Fibroblast of skin of left biceps (primary cell): ENCODE results near the gene DDHD1.
"Not testable (repeated sequence)": the region's sequence is repeated elsewhere in the genome, so short reads cannot be mapped to it uniquely, and the experiment has no call there.

ENCODE experiments used
- DNase-seq, 2 experiments: peaks; one replicate each; pipeline ENCODE4 v3.0.0-alpha.2; 2013; ENCODE audit warnings: low read depth in 2 of 2

Gene DDHD1

DNA sequence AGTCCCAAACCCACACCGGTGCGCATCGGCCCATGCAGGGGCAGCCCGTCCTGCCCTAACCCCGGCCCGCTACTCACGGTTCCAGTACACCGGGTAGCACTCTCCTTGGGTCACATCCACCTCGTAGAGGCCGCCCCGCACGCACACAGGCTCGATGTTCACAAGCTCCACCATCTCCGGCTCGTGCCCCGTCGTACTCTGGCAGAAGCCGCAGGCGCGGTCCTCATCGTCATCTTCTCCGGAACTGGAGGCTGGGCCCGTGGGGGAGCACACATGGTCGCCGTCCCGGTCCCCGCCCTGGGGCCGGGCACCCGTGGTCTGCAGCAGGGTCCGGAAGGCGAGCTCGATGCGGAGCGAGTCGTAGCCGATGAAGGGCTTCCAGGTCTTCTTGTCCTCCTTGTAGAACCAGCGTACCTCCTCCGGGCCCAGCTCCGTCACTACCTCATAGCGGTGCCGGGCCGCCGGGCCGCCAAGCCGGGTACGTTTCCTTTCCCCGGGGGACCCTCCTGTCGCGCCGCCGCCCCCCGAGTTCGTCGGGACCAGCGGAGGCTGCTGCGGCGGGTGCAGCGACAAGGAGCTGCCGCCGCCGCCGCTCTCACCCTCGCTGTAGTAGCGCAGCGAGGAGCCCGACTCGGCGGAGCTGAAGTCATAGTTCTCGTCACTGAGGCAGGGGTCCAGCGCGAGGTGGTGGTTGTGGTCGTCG is 788 bp downstream of the DDHD1 start:
- no peak for DNase-seq

DNA sequence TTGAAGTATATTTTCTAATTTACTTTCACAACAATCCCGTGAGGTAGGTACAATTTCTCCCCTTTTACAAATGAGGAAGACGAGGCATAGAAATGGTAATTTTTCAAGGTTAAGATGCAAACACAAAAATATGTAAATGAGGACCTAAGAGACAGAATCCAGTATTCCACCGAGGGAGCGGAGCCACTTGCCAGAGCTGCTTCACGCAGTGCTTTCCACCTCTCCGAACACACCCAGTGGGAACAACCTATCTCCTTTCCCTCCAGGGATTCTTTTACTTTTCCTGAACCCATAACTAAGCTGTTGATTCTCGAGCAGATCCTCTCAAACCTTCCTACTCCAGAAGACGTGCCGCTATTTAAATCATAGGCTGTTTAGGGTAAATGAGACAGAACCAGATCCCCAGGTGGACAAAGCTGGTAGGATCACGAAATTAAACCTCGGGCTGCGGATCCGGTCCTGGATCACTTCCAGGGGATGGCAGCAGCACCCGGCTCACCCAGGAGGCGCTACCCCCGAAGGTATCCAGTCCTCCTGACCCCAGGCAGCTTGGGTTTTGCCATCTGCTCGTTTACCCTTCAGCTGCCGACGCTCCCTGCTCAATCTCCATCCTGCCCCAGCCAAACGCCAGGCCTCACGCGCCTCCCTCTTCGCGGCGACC is 1.5 kb downstream of the DDHD1 start:
- DNase-seq = no peak

DNA sequence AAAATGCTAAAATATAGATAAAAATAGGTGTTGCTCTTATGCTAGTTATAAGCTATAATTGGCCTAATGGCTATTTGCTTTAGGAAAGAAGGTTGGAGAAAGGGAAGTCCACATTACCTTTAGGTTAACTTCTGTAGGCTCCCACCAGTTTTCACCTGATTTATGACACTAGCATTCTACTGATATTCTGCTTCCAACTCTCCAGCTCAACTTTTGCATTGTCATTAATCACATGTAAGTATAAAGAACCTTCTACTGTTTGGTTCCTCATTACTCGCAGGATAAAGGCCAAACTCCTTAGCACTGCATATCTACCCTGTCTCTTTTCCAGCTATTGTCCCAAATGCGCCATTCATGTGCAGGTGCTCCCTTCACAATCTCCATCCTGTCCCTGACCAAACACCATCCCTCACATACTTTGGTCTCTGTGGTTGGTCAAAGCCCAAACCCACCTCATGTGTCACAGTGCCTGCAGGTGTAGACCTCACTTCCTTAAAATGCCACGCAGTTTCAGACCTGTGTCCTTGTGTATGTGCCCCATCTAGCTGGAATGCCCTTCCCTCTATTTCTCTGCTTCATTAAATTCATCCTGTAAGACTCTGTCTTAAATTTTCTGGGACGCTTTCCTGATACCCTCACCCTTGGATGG is 3.3 kb downstream of the DDHD1 start:
- no peak for DNase-seq

DNA sequence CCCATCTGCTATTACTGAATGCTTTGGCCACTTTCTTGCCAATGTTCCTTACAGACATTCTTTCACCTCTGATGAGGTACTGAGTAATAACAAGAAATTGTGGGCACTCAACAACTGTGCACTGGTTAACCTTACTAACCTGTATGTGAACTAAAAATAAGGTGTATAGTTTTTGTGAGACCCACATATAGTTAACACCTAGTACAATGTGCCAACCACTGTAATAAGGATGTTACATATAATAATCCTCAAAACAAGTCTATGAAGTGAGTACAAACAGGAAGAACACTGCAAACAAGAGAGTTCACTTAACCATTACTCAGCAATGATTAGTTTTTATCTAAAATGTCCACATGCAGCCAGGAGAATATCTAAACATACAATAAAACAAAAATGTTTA is 4.5 kb downstream of the DDHD1 start:
- no peak for DNase-seq

DNA sequence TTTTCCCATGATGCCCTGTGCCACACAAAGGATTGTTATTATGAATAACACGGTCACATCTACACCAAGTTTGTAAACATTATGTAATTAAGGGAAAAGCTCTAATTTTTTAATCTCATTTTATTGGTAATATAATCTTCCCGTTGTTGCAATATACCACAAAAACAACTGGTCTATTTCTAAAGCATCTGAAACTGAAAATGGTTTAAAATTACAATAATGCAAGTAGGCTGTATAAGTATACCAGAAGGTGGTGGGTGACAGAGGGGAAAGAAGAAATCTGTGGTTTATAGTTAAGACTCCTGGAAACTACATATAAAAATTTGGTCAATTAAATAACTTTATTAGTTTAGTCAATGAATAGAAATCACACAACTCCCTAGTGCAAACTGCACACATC is 5.2 kb downstream of the DDHD1 start:
- no peak for DNase-seq

DNA sequence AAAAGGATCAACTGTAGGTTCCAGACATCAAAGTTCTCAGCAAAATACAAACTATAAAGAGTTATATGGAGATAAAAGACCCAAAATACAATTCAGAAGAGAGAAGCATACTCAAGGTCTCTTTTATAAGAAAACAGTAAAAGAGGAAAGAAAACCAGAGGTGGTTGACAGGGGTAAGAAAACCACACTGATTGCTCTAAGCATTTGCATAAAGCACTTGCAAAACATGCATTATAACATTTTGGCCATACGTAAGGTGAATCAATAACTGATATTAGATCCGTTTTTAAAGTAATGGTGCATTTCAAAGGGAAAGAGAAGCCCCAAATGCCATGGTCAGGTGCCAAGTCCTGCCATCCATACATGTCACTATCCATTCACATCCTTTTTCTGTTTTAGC is 5.9 kb downstream of the DDHD1 start:
- no peak for DNase-seq

DNA sequence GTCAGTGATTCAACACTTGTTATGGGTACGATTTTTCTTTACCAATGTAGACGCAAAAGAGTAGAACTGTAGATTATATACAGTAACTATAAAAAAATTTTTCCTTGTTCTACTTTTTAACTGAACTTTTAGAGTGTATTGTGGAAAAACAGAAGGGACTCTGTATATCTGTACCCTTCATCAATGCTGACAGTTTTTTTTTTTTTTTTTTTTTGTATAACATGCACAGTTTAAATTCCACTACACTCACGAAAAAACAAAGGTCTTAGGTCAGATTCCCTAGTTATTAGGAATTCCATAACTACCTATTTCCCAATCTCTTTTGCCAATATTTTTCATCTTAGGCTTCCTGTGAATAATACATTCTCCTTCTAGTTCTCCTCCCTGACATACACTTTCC is 6.4 kb downstream of the DDHD1 start:
- DNase-seq = no peak

DNA sequence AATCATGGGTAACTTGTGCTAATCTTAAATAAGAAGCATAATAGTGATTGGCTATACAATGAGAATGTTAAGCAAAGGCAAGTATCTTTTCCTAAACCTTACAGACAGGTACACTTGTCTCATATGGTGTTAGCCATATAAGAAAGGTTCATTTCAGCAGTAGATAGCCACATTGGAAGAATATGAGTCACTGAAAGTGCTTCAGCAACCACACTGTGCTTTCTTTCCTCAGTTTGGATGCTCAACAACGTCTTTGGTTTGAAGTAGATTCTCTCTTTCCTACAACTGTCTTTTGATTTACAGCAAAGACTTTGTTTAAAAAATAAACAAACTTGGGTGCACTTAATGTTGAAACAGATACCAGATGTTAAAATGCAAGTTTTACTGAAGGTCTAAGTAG is 8.9 kb downstream of the DDHD1 start:
- no peak for DNase-seq

DNA sequence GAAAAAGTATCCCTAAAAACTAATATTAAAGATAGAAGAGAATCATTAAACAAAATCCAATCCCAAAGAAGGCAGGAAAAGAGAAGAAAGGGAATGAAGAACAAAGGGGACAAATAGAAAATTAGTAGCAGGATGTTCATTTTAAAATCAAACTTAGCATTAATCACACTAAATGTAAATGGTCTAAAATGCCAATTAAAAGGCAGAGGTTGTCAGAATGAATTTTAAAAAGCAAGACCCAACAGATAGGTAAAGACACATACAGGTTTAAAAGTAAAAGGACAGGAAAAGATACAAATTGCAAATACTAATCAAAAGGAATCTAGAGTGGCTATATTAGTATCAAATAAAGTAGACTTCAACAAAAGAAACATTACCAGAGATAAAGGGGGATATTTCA is 12.5 kb downstream of the DDHD1 start:
- DNase-seq = no peak

DNA sequence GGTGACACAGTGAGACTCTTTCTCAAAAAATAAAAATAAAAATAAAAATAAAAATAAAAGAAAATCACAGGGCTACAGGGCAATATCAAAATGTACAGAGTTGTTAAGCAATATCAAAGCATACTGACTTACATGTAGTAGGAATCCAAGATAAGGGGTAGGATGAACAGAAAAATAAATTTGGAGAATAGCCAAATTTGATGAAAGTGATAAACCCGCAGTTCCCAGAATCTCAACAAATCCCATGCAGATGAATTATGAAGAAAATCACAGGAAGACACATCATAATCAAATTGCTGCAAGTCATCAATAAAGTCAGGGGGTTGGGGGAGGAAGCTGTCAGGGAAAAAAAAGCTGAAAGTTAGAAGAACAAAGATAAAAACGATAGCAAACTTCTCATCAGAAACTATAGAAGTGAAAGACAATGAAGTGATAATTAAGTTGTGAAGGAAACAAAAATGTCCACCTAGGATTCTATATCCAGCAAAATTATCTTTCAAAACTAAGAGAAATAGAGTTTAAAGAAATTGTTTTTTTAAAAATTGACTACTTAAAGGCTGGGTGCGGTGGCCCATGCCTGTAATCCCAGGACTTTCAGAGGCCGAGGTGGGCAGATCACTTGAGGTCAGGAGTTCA is 15.4 kb downstream of the DDHD1 start:
- no peak for DNase-seq

DNA sequence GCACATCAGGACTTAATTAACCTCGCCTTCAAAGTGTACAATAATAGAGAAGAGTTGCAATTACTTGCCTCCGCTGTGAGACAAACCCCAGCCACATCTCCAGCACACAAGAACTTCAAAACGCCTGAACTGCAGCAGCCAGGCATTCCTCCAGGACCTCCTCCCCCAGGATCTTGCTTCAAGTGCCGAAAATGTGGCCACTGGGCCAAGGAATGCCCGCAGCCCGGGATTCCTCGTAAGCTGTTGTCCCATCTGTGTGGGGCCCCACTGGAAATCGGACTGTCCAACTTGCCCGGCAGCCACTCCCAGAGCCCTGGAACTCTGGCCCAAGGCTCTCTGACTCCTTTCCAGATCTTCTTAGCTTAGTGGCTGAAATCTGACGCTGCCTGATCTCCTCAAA is 22.6 kb downstream of the DDHD1 start:
- not testable (repeated sequence) for DNase-seq

DNA sequence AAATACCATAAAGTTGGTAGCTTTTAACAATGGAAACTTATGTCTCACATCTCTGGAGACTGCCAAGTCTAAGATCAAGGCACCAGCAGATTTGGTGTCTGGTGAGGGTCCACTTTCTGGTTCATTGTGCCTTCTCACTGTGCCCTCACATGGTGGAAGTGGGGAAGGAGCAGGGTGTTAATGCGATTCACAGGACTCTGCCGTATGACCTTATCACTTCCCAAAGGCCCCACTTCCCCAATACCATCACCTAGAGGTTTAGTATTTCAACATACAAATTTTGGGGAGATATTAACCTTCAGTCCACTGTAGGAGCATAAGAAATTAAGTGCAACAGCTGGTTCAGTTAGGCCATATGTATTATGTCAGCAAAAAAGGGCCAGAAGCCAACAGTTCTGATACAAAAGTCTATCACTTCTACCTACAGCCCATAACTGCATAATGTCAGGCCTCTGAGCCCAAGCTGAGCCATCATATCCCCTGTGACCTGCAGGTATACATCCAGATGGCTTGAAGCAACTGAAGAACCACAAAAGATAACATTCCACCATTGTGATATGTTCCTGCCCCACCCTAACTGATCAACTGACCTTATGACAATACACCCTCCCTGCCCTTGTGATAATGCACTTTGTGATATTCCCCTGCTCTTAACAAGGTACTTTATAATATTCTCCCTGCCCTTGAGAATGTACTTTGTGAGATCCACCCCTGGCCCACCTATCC is 24.7 kb downstream of the DDHD1 start:
- no peak for DNase-seq

DNA sequence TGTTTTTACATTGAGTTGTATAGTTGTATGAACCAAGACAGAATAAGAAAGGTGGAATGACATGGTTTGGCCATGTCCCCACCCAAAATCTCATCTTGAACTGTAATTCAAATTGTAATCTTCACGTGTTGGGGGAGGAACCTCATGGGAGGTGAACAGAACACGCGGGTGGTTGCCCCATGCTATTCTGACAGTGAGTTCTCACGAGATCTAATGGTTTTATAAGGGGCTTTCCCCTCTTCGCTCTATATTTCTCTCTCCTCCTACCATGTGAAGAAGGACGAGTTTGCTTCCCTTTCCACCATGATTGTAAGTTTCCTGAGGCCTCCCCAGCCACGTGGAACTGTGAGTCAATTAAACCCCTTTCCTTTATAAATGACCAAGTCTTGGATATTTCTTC is 25.3 kb downstream of the DDHD1 start:
- DNase-seq = no peak

DNA sequence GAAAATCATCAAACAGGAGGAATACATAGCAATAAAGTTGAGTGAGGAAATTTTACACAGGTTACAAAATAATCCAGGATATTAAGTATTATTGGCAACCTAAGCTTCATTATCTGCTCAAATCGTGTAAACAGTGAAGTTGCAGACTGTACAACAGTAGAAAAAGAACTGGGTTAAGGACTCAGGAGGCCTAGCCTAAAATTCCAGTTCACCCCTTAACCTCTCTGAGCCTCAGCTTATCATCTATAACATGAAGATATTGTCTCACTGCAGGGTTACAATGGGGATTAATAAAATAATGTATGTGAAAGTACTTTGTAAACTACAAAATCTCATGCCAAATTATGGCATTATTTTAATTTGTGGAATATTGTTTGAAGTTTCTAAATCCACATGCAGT is 26.0 kb downstream of the DDHD1 start:
- no peak for DNase-seq

DNA sequence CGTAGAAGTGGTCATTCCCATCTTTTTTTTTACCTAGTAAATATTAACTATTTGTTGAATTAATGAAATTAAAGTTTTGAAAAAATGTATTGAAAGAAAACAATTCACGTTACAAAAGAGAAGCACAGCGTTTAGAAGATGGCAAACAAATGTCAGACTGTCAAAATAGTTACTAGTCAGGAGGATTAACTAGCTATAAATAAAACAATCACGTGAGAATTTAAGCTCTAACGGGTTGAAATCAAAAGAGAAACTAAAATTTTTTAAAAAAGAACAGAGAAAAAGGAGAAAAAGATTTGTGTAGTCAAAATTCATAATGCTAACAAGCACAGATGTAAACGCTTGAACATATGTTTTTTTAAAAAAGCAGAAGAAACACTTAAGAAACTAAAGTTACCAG is 26.4 kb downstream of the DDHD1 start:
- no peak for DNase-seq

DNA sequence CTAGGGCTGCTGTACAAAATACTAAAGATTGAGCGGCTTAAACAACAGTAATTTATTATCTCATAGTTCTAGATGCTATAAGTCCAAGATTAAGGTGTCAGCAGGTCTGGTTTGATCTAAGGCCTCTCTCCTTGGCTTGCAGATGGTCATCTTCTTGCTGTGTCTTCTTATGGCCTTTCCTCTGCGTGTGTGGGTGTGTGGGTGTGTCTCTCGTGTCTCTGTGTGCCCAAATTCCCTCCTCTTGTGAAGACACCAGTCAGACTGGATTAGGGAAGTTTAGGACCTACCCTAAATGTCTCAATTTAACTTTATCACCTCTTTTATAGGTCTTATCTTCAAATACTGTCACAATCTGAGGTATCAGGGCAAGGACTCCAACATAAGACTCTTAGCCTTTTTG is 28.3 kb downstream of the DDHD1 start:
- no peak for DNase-seq

DNA sequence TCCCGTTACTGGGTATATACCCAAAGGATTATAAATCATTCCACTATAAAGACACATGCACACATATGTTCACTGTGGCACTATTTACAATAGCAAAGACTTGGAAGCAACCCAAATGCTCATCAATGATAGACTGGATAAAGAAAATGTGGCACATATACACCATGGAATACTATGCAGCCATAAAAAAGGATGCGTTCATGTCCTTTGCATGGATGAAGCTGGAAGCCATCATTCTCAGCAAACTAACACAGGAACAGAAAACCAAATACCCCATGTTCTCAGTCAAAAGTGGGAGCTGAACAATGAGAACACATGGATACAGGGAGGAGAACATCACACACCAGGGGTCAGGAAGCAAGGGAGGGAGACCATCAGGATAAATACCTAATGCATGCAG is 31.7 kb downstream of the DDHD1 start:
- not testable (repeated sequence) for DNase-seq

DNA sequence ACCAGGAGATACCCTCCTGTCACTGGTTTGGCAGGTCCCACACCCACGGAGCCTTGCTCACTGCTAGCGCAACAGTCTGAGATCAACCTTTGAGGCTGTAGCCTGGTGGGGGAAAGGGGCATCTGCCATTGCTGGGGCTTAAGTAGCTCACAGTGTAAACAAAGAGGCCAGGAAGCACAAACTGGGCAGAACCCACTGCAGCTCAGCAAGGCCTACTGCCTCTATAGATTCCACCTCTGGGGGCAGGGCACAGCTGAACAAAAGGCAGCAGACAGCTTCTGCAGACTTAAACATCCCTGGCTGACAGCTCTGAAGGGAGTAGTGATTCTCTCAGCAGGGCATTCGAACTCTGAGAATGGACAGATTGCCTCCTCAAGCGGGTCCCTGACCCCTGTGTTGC is 35.6 kb downstream of the DDHD1 start:
- DNase-seq = not testable (repeated sequence)

DNA sequence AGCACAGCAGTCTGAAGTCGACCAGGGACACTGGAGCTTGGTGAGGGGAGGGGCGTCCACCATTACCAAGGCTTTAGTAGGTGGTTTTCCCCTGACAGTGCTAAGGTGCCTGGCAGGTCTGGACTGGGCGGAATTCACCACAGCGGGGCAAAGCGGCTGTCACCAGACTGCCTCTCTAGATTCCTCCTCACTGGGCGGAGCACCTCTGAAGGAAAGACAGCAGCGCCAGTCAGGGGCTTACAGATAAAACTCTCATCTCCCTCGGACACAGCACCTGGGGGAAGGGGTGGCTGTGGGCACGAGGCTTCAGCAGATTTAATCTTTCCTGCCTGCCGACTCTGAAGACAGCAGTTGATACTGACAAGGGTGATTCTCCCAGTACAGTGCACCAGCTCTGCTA is 39.1 kb downstream of the DDHD1 start:
- DNase-seq = no peak

DNA sequence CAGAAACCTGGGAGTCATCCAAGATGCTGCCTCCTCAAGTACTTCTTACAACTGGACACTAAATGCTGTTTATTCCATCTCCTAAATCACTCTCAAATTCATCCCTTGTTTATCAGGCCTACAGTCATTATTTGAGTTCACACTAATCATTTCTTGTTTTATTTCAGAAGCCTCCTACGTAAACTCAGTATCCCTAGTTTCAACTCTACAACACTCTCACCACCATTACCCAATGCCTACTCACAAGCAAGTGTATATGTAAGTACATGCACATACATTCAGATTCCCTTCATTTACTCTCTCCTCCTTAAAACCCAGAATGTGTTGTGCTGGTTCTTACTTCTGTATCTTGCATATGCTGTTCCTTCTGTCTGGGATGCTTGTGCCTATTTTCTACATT is 43.0 kb downstream of the DDHD1 start:
- no peak for DNase-seq

DNA sequence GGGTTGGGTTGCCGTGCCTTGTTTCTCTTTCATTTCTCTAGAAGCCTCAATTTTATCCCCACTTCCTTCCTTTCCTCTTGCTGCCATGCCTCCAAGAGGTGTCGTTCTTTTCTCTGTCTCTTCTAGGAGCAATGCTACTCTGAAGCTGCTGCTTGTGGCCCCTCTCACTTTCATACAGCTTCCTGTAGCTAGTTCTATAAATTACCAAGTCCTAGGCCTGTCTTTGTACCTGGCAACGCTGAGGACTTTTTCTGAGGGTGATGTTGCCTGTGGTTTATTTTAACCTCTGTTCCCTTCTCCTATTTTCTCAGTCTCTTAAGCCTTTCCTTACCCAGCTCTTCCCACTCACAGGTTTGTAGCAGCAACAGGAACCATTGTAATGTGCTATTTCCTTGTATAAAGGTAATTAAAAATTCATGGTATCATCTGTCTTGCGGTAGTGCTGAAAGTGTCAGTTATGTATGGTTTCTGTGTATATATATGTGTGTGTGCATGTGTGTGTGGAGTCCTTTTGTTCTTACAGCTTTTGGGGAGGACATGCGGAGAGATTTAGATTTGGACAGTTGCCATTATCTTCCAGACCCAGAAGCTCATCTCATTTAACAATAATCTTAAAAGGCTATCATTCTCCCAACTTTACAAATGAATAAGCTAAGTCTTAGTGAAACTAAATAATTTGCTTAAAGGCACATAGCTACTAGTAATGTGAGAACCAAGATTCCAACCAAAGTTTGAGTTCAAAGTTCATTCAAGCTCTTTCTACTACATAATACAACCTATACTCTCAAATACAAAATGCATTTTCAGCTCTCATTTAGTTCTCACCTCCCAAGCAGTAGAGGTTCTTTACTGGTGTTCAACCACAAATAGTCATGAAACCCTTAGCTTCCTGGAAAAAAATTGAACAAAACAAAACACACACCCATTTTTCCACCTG is 43.8 kb downstream of the DDHD1 start:
- no peak for DNase-seq
